OCI-LY1 (cell line): Measurements from ENCODE around the gene PPP1CA.

Experiments
- H2AFZ ChIP-seq: fragments of 200-600 bp; sonication (generic), shearing (Covaris generic); 2 replicates; pipeline ENCODE4 v1.6.0; 2014; ENCODE audit warnings: antibody characterized with exemption, mild to moderate bottlenecking, low read length
- H3F3A ChIP-seq: fragments of 200-600 bp; sonication (generic), shearing (Covaris generic); 2 replicates; pipeline ENCODE4 v1.6.0; 2014; ENCODE audit warnings: mild to moderate bottlenecking, antibody characterized with exemption, low read length, moderate library complexity; ENCODE audit not compliant: insufficient read depth
- H3K27ac ChIP-seq: fragments of 200-600 bp; sonication (generic); 2 replicates; pipeline ENCODE4 v1.5.1; 2014; ENCODE audit warnings: low read length, mixed run types, mild to moderate bottlenecking, low read depth; ENCODE audit not compliant: poor library complexity, severe bottlenecking
- H3K27me3 ChIP-seq: fragments of 200-600 bp; sonication (generic); 2 replicates; pipeline ENCODE4 v1.6.0; 2014; ENCODE audit warnings: antibody characterized with exemption, mild to moderate bottlenecking, low read length, moderate library complexity; ENCODE audit not compliant: insufficient read depth
- H3K36me3 ChIP-seq: fragments of 200-600 bp; sonication (generic); 2 replicates; pipeline ENCODE4 v1.6.1; 2014; ENCODE audit warnings: mild to moderate bottlenecking, antibody characterized with exemption, low read length, moderate library complexity, mixed read lengths; ENCODE audit not compliant: insufficient read depth
- H3K4me1 ChIP-seq: fragments of 200-600 bp; sonication (generic); 2 replicates; pipeline ENCODE4 v1.5.1; 2014; ENCODE audit warnings: mild to moderate bottlenecking, low read length, moderate library complexity; ENCODE audit not compliant: insufficient read depth, severe bottlenecking
- H3K4me2 ChIP-seq: fragments of 200-600 bp; sonication (generic), shearing (Covaris generic); 2 replicates; pipeline ENCODE4 v1.6.1; 2014; ENCODE audit warnings: low read length
- H3K4me3 ChIP-seq: fragments of 200-600 bp; sonication (generic); 2 replicates; pipeline ENCODE4 v1.5.1; 2014; ENCODE audit warnings: low read length, low read depth, mild to moderate bottlenecking, mixed read lengths; ENCODE audit not compliant: poor library complexity, severe bottlenecking
- H3K79me2 ChIP-seq: fragments of 200-600 bp; shearing (Covaris generic); 2 replicates; pipeline ENCODE4 v1.6.1; 2016; ENCODE audit warnings: mixed run types, low read length, mixed read lengths; ENCODE audit not compliant: insufficient read depth
- H3K9ac ChIP-seq: fragments of 200-600 bp; sonication (generic), shearing (Covaris generic); 2 replicates; pipeline ENCODE4 v1.6.1; 2014; ENCODE audit warnings: mild to moderate bottlenecking, low read length, mixed read lengths
- H3K9me2 ChIP-seq: fragments of 200-600 bp; sonication (generic), shearing (Covaris generic); 2 replicates; pipeline ENCODE4 v1.6.1; 2014; ENCODE audit warnings: low read depth, mild to moderate bottlenecking, low read length, mixed read lengths
- H3K9me3 ChIP-seq: fragments of 200-600 bp; shearing (Covaris generic); 2 replicates; pipeline ENCODE4 v1.6.1; 2014; ENCODE audit warnings: low read length, mixed read lengths
- H4K20me1 ChIP-seq: fragments of 200-600 bp; sonication (generic), shearing (Covaris generic); 2 replicates; pipeline ENCODE4 v1.6.0; 2016; ENCODE audit warnings: mild to moderate bottlenecking, low read length; ENCODE audit not compliant: insufficient read depth
- CTCF ChIP-seq: fragments of 200-600 bp; sonication (generic), shearing (Covaris generic); IDR thresholded peaks from 2 replicates; pipeline ENCODE4 v1.5.1; 2017; ENCODE audit warnings: mild to moderate bottlenecking, antibody characterized with exemption, low read length, moderate library complexity, mixed read lengths
- EZH2 ChIP-seq: fragments of 200-600 bp; sonication (generic), shearing (Covaris generic); IDR thresholded peaks from 2 replicates; pipeline ENCODE4 v1.8.0; 2017; ENCODE audit warnings: borderline replicate concordance, mixed run types, mild to moderate bottlenecking, antibody characterized with exemption, low read length, moderate library complexity, mixed read lengths

PPP1CA gene

GRCh38 chr11:67392183-67392715 lies 9.4 kb downstream of the PPP1CA start:
- Histone ChIP-seq H3K27ac (no peak overlapping the region), H3K4me3 (peak overlapping the region; percentile 91), H3K4me1 (peaks cover 27% of the 10 kb centered on the region), H3K9ac (peak overlapping the region; percentile 94), H3K27me3 (no peaks in the 10 kb centered on the region), H3K36me3 (peaks cover 35% of the 10 kb centered on the region), H4K20me1 (no peaks in the 10 kb centered on the region), H3K4me2 (peak overlapping the region; percentile 100), H3K79me2 (no peaks in the 10 kb centered on the region), H3K9me3 (no peaks in the 10 kb centered on the region), H2AFZ (no peak overlapping the region), H3F3A (no peaks in the 10 kb centered on the region), H3K9me2 (no peaks in the 10 kb centered on the region)
- TF ChIP-seq EZH2: no peak

- Histone ChIP-seq H3K4me2 (peak within 1 kb of the TSS; percentile 100), H3K9me2 (no peaks in the 10 kb centered on the region), H3K4me3 (peak within 1 kb of the TSS; percentile 91), H3K79me2 (no peaks in the 10 kb centered on the region), H2AFZ (no peak within 1 kb of the TSS), H3K27me3 (no peaks in the 10 kb centered on the region), H3K4me1 (peaks cover 24% of the 10 kb centered on the region), H3F3A (no peaks in the 10 kb centered on the region), H3K9ac (peak within 1 kb of the TSS; percentile 94), H3K36me3 (peaks cover 28% of the 10 kb centered on the region), H4K20me1 (no peaks in the 10 kb centered on the region), H3K27ac (no peak within 1 kb of the TSS), H3K9me3 (no peaks in the 10 kb centered on the region)
- TF ChIP-seq CTCF (no peak), EZH2 (no peak)
Observed at GRCh38 chr11:67391304-67392182, 10.1 kb downstream of the PPP1CA start, which contains the start of gene RAD9A. RAD9A (plus strand) TSS chr11:67391986; CDS start chr11:67392045, 59 bp downstream.

- Histone ChIP-seq H3F3A (no peaks in the 10 kb centered on the region), H3K4me1 (peaks cover 24% of the 10 kb centered on the region), H3K36me3 (peaks cover 21% of the 10 kb centered on the region), H3K4me3 (peak overlapping the region; percentile 91), H3K9me2 (no peaks in the 10 kb centered on the region), H3K9me3 (no peaks in the 10 kb centered on the region), H3K79me2 (no peaks in the 10 kb centered on the region), H4K20me1 (no peaks in the 10 kb centered on the region), H3K9ac (peak overlapping the region; percentile 94), H3K27ac (no peak overlapping the region), H2AFZ (no peak overlapping the region), H3K4me2 (peak overlapping the region; percentile 100), H3K27me3 (no peaks in the 10 kb centered on the region)
- no peak for TF ChIP-seq EZH2
- no peak for TF ChIP-seq CTCF
Observed at GRCh38 chr11:67390947-67391303, 10.7 kb downstream of the PPP1CA start.
